Measurements from ENCODE around the gene EPHA10.
"Not testable (repeated sequence)": the region's sequence is repeated elsewhere in the genome, so short reads cannot be mapped to it uniquely, and the experiment has no call there.

Gene EPHA10

GRCh38 chr1:37688926-37689325 is 76.0 kb downstream of the EPHA10 start:
- H3K36me3 ChIP-seq (ENCODE audit: control insufficient read depth, insufficient read depth, low read length): peaks cover 42% of the 10 kb centered on the region
- H3K27ac ChIP-seq (ENCODE audit: low read depth, low read length): no peak overlapping the region
- H3K9ac ChIP-seq (ENCODE audit: low read length): peak overlapping the region; percentile 66
- H3K27me3 ChIP-seq (ENCODE audit: control insufficient read depth, insufficient read depth, low read length): no peaks in the 10 kb centered on the region; the same call in 1 of the 2 replicates
- H3K4me3 ChIP-seq (ENCODE audit: low read depth, low read length): peak overlapping the region; percentile 92
- peaks cover 11% of the 10 kb centered on the region for H3K4me1 ChIP-seq (ENCODE audit: control insufficient read depth, insufficient read depth, low read length)
- no peaks in the 10 kb centered on the region for H3K9me3 ChIP-seq (ENCODE audit: control insufficient read depth, insufficient read depth, low read depth, low read length)

- not testable (repeated sequence) for H3K4me3 ChIP-seq (ENCODE audit: low read depth, low read length); H3K9ac ChIP-seq (ENCODE audit: low read length); H3K27me3 ChIP-seq (ENCODE audit: control insufficient read depth, insufficient read depth, low read length); H3K9me3 ChIP-seq (ENCODE audit: control insufficient read depth, insufficient read depth, low read depth, low read length); H3K27ac ChIP-seq (ENCODE audit: low read depth, low read length)
- Histone ChIP-seq H3K4me1 (ENCODE audit: control insufficient read depth, insufficient read depth, low read length) (peaks cover 11% of the 10 kb centered on the region), H3K36me3 (ENCODE audit: control insufficient read depth, insufficient read depth, low read length) (peaks cover 54% of the 10 kb centered on the region)
These were observed 77.2 kb downstream of the EPHA10 start for GRCh38 chr1:37687764-37688163.

DNA sequence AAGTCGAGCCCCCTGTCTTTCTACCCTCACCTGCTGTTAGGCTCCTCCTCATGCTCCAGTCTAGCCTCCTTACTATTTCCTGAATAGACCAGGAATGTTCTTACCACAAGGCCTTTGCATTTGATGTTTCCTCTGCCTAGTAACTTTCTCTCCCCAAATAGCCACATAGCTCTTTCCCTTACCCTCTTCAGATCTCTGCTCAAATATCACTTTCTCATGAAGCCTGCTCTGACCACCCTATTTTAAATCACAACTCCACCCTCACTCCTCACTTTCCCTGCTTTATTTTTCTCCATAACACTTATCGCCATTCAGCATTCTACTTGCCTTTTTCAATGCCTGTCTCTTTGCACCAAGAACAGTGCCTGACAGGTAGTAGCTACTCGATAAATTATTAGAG is 79.2 kb downstream of the EPHA10 start:
- H3K9me3 ChIP-seq (ENCODE audit: control insufficient read depth, insufficient read depth, low read depth, low read length): no peaks in the 10 kb centered on the region
- no peak overlapping the region for H3K9ac ChIP-seq (ENCODE audit: low read length)
- no peak overlapping the region for H3K4me3 ChIP-seq (ENCODE audit: low read depth, low read length)
- H3K27me3 ChIP-seq (ENCODE audit: control insufficient read depth, insufficient read depth, low read length): no peaks in the 10 kb centered on the region
- peaks cover 6% of the 10 kb centered on the region for H3K4me1 ChIP-seq (ENCODE audit: control insufficient read depth, insufficient read depth, low read length)
- H3K36me3 ChIP-seq (ENCODE audit: control insufficient read depth, insufficient read depth, low read length): peaks cover 69% of the 10 kb centered on the region
- no peak overlapping the region for H3K27ac ChIP-seq (ENCODE audit: low read depth, low read length)

DNA sequence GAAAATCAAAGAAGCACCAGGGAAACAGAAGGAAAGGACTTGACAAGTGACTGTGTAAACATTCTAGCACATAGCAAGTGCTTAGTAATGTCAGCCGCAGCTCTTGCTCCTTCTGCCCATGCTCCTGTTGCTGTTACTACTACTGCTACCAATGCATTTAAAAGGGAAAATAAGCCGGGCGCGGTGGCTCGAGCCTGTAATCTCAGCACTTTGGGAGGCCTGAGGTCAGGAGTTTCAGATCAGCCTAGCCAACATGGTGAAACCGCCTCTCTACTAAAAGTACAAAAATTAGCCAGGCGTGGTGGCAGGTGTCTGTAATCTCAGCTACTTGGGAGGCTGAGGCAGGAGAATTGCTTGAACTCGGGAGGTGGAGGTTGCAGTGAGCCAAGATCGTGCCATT is 80.7 kb downstream of the EPHA10 start:
- H3K27ac ChIP-seq (ENCODE audit: low read depth, low read length); H3K4me3 ChIP-seq (ENCODE audit: low read depth, low read length); H3K9ac ChIP-seq (ENCODE audit: low read length); H3K4me1 ChIP-seq (ENCODE audit: control insufficient read depth, insufficient read depth, low read length); H3K9me3 ChIP-seq (ENCODE audit: control insufficient read depth, insufficient read depth, low read depth, low read length); H3K27me3 ChIP-seq (ENCODE audit: control insufficient read depth, insufficient read depth, low read length): not testable (repeated sequence)
- H3K36me3 ChIP-seq (ENCODE audit: control insufficient read depth, insufficient read depth, low read length): peaks cover 70% of the 10 kb centered on the region

GRCh38 chr1:37682334-37682987 is 82.5 kb downstream of the EPHA10 start:
- no peaks in the 10 kb centered on the region; the same call in 1 of the 2 replicates for H3K27me3 ChIP-seq (ENCODE audit: control insufficient read depth, insufficient read depth, low read length)
- no peaks in the 10 kb centered on the region for H3K9me3 ChIP-seq (ENCODE audit: control insufficient read depth, insufficient read depth, low read depth, low read length)
- H3K9ac ChIP-seq (ENCODE audit: low read length): no peak overlapping the region
- H3K27ac ChIP-seq (ENCODE audit: low read depth, low read length): no peak overlapping the region
- no peak overlapping the region for H3K4me3 ChIP-seq (ENCODE audit: low read depth, low read length)
- H3K36me3 ChIP-seq (ENCODE audit: control insufficient read depth, insufficient read depth, low read length): peaks cover 58% of the 10 kb centered on the region
- no peaks in the 10 kb centered on the region for H3K4me1 ChIP-seq (ENCODE audit: control insufficient read depth, insufficient read depth, low read length)

GRCh38 chr1:37680933-37681332 is 84.0 kb downstream of the EPHA10 start:
- Histone ChIP-seq H3K27ac (ENCODE audit: low read depth, low read length) (no peak overlapping the region), H3K36me3 (ENCODE audit: control insufficient read depth, insufficient read depth, low read length) (peaks cover 46% of the 10 kb centered on the region), H3K9me3 (ENCODE audit: control insufficient read depth, insufficient read depth, low read depth, low read length) (no peaks in the 10 kb centered on the region), H3K9ac (ENCODE audit: low read length) (no peak overlapping the region), H3K27me3 (ENCODE audit: control insufficient read depth, insufficient read depth, low read length) (no peaks in the 10 kb centered on the region; the same call in 1 of the 2 replicates), H3K4me3 (ENCODE audit: low read depth, low read length) (no peak overlapping the region), H3K4me1 (ENCODE audit: control insufficient read depth, insufficient read depth, low read length) (no peaks in the 10 kb centered on the region)

DNA sequence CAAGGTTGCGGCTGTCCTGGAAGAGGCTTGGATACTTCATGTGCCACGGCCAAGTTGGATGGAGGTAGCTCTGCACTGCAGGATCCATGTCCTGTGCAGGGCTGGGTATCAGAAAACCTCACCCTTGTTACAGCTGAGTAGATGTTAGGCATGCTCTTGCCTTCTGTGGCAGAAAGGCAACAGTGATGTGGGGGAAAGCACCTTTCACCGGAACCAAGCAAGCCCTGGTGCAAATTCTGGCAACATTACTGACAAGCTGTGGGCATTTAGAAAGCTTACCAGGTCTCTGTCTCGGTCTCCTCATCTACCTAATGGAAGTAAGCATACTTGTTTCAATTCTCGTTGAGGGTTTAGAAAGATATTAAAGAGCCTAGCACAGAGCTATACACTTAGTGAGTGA is 87.1 kb downstream of the EPHA10 start:
- Histone ChIP-seq H3K27me3 (ENCODE audit: control insufficient read depth, insufficient read depth, low read length) (peaks cover under 1% of the 10 kb centered on the region; the same call in 1 of the 2 replicates), H3K9ac (ENCODE audit: low read length) (no peak overlapping the region), H3K4me3 (ENCODE audit: low read depth, low read length) (no peak overlapping the region), H3K36me3 (ENCODE audit: control insufficient read depth, insufficient read depth, low read length) (peaks cover 16% of the 10 kb centered on the region), H3K27ac (ENCODE audit: low read depth, low read length) (no peak overlapping the region), H3K4me1 (ENCODE audit: control insufficient read depth, insufficient read depth, low read length) (no peaks in the 10 kb centered on the region), H3K9me3 (ENCODE audit: control insufficient read depth, insufficient read depth, low read depth, low read length) (no peaks in the 10 kb centered on the region)

- no peak overlapping the region for H3K4me3 ChIP-seq (ENCODE audit: low read depth, low read length)
These were observed 87.8 kb downstream of the EPHA10 start for GRCh38 chr1:37677143-37677439.

GRCh38 chr1:37676281-37677142 is 88.4 kb downstream of the EPHA10 start:
- Histone ChIP-seq H3K27ac (ENCODE audit: low read depth, low read length) (no peak overlapping the region), H3K4me3 (ENCODE audit: low read depth, low read length) (no peak overlapping the region), H3K9ac (ENCODE audit: low read length) (no peak overlapping the region), H3K9me3 (ENCODE audit: control insufficient read depth, insufficient read depth, low read depth, low read length) (no peaks in the 10 kb centered on the region), H3K4me1 (ENCODE audit: control insufficient read depth, insufficient read depth, low read length) (no peaks in the 10 kb centered on the region), H3K27me3 (ENCODE audit: control insufficient read depth, insufficient read depth, low read length) (peaks cover 9% of the 10 kb centered on the region; the same call in 1 of the 2 replicates), H3K36me3 (ENCODE audit: control insufficient read depth, insufficient read depth, low read length) (peaks cover 6% of the 10 kb centered on the region; the same call in 1 of the 2 replicates)

More at GRCh38 chr1:37677143-37677439, 87.8 kb downstream of the EPHA10 start:
- peaks cover 7% of the 10 kb centered on the region; the same call in 1 of the 2 replicates for H3K27me3 ChIP-seq (ENCODE audit: control insufficient read depth, insufficient read depth, low read length)
- H3K4me1 ChIP-seq (ENCODE audit: control insufficient read depth, insufficient read depth, low read length): no peaks in the 10 kb centered on the region
- no peak overlapping the region for H3K9ac ChIP-seq (ENCODE audit: low read length)
- H3K36me3 ChIP-seq (ENCODE audit: control insufficient read depth, insufficient read depth, low read length): peaks cover 11% of the 10 kb centered on the region
- no peak overlapping the region for H3K27ac ChIP-seq (ENCODE audit: low read depth, low read length)
- H3K9me3 ChIP-seq (ENCODE audit: control insufficient read depth, insufficient read depth, low read depth, low read length): no peaks in the 10 kb centered on the region

DNA sequence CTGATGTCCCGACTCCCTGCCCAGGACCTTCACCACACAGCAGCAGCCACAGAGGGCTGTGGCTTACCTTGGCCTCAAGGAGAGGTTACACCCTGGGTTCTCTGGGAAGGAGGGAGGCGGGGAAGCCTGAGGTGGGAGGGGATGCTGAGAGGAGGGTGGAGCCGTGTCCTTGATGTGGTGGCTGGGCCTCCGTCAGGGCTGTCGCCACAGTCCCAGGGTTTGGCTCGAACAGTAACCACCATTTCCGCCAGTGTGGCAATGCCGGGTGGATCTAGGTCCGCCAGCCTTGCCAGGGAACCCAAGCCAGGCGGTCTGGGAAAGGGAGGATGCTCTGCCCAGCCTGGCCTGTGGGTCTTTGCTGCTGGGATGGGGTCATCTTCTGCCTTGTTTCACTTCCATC is 91.0 kb downstream of the EPHA10 start:
- H3K9ac ChIP-seq (ENCODE audit: low read length): no peak overlapping the region
- peaks cover 23% of the 10 kb centered on the region for H3K27me3 ChIP-seq (ENCODE audit: control insufficient read depth, insufficient read depth, low read length)
- no peaks in the 10 kb centered on the region for H3K9me3 ChIP-seq (ENCODE audit: control insufficient read depth, insufficient read depth, low read depth, low read length)
- no peaks in the 10 kb centered on the region for H3K4me1 ChIP-seq (ENCODE audit: control insufficient read depth, insufficient read depth, low read length)
- H3K27ac ChIP-seq (ENCODE audit: low read depth, low read length): no peak overlapping the region
- no peaks in the 10 kb centered on the region for H3K36me3 ChIP-seq (ENCODE audit: control insufficient read depth, insufficient read depth, low read length)
- H3K4me3 ChIP-seq (ENCODE audit: low read depth, low read length): no peak overlapping the region

DNA sequence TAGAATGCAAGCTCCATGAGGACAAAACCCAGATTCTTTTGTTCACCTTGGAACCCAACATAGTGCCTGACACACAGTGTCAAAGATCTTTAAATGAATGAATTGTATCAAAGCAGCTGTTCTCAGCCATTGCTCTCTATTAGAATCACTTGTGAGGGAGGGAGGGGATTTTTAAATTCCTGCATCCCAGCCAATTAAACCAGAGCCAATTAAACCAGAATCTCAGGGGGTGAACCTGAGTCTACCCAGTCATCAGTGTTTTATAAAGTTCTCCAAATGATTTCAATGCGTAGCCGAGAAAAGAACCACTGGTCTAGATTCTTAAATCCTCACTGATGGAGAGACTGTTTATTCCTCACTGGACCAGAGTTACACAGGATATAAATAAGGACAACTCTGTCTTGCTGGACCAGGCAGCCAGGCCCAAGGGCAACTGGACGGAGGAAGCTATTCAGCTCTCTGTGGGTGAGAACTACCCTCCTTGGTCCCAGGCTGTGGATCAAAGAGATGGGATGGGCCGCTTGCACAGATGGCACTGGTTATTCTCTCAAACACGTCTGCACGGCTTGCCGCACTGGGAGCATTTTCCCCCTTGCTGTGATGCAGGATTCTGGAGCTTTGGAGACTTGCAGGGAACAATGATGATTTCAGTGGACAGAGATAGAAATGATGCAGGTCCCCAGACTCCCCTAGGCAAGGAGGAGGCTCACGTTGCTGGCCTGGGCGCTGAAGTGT is 92.6 kb downstream of the EPHA10 start:
- Histone ChIP-seq H3K4me3 (ENCODE audit: low read depth, low read length) (no peak overlapping the region), H3K27ac (ENCODE audit: low read depth, low read length) (no peak overlapping the region), H3K4me1 (ENCODE audit: control insufficient read depth, insufficient read depth, low read length) (no peaks in the 10 kb centered on the region), H3K27me3 (ENCODE audit: control insufficient read depth, insufficient read depth, low read length) (peaks cover 32% of the 10 kb centered on the region), H3K36me3 (ENCODE audit: control insufficient read depth, insufficient read depth, low read length) (no peaks in the 10 kb centered on the region), H3K9ac (ENCODE audit: low read length) (no peak overlapping the region), H3K9me3 (ENCODE audit: control insufficient read depth, insufficient read depth, low read depth, low read length) (no peaks in the 10 kb centered on the region)

All from HUES6 (cell line).